Stimulated activated CD8-positive, alpha-beta memory T cell treated with anti-CD3 and anti-CD28 coated beads, Interleukin-7, amount 100 ng/mL, for 24 hours (primary cell): Measurements from ENCODE around the gene FYTTD1.

Source experiments
- DNase-seq: peaks from one replicate; pipeline ENCODE4 v3.0.0-alpha.2; 2020; ENCODE audit warnings: low read depth

Gene FYTTD1

DNA sequence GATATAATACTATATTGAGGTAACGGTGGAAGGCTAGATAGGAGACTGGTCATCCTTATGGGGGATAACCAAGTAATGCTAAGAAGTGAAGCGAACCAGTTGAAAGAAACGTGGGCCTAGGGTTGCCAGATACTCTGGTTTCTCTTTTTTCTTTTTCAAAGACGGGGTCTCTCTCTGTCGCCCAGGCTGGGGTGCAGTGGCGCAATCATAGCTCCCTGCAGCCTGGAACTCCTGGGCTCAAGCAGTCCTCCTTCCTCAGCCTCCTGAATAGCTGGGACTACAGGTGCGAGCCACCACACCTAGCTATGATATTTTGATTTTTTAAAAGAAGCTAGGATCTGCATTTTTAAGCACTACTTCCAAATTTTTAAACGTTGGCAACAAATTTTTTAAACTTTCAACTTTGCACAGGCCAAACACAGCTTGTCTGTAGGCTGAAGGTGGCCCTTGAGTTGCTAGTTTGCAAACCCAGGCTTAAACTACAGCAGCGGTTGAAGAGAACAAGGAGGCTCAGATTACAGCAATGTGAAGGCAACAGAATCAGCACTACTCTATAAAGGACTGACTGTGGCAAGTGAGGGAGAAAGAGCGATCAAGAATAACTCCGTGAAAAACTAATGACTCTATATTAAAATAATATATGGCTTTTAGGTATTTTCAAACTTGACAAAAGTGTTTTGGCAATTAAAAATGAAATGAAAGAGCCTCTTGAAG, 11.8 kb upstream of the FYTTD1 start:
- DNase-seq = no peak

DNA sequence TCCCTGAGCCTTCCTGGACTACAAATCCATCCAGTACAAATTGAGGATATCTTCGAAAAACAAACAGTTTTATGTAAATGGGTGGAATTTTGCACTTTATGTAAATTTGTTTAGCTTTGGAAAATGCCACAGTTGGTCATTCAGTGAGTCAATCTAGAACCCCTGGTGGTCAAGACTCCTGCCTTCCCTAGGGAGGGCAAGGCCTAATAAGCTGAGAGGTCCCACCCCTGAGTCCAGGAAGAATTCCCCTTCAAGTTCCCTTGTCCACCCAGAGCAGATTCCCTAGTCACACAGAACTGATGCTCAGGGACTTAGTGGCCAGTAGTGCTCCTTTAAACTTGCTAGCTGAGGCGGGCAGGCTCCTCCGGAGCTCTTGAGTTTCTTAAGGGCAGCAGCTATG, 6.9 kb upstream of the FYTTD1 start:
- DNase-seq = no peak

DNA sequence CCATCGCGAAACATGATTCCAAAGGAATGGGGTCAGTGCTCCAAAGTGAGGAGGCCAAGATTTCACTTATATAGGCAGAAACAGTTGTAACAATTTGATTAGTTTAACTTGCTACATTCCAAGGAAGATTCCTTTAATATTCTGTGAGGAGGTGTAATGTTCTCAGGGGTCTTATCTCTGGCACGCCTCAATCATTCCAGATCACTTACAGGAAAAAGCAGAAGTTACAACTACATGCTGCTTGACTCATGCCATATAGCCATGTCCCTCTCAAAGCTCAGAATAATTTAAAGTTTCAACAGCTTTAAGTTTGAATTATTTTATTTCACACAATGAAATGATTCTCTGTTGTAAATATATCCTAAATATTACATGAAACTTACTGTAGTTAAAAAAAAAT, 3.5 kb upstream of the FYTTD1 start:
- DNase-seq = no peak

DNA sequence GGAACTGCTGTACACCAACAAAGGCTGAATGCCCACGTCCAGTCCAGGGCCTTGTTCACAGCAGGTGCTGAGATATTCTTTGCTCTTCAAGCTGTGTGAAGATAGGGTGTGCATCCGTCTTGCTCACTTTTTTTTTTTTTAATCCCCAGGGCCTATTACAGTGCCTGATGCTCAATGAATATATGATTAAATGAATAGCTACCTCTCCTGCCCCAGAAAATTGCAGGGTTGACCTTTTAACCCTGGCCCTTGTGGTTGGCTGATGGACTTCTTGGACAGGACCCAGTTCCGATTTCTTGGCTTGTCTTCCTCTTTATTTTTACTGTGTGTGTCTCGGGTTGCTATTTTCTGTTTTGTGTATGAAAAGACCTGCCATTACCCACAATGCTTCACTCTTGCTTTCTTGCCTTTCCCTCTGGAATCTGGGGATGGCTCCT, 2.9 kb upstream of the FYTTD1 start:
- no peak for DNase-seq

DNA sequence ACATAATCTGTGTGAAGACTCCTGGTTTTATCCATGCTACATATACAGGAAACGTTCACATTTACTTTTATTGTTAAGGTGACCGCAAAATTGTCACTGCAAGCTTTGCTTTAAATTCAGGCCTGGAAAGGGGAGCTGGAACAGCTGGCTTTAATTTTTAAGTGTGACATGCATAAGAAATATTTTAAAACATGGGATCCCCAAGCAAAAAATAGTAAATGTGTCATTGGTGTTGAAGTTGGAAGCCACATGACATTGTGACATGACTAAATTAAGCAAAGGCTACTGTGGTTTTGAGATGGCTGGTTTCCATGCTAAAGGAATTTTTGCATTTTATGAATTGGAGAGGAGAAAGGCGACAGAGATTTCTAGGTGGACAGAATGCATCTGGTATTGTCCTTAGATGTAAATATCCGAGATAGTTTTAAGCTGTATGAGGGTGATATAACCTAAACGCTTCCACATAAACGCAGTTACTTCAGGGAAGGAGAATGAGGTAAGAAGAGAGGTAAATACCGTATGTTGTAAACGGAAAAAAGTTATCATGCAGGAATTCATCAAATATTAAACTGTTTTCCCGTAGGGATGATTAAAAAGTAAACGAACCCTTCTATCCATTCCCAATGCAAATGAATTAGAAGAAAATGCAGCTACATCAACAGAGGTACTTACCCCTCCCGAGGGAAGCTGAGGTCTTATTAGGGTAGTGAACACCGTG, 927 bp upstream of the FYTTD1 start:
- no peak for DNase-seq

DNA sequence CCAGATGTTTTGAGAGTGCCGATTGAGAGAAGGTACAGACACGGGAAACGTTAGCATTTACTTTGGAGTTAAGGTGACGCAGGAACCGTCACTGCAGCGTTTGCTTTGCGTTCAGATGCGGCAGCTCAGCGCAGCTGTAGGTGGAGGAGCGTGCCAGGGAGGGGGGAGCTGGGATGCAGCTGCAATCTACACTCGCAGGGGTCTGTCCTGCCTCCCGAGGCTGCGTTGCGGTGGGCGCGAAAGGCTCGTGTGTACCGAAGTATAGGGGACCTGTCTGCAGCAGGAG, 425 bp upstream of the FYTTD1 start:
- peak; percentile 17 for DNase-seq

DNA sequence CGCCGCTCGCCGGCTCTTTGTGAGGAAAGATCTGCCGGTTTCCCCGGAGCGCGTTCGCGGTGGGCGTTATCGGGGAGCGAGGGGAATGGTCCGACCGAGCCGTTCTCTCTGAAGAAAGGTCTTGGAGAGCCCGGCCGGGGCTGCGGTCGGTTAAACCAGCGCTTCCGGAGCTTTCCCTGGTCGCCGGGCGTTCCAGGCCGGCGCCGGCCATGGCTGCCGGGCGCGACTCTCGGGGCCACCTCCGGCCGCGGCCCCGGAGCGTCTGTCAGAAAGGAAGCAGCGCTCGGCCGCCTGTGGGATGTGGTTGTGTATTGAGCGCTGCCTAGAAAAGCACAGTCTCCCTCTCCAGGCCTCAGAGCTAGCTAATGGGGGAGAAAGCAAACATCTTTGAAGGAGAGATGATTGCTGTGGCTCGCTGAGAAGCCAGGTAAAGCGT, 731 bp downstream of the FYTTD1 start:
- peak; percentile 13 for DNase-seq

DNA sequence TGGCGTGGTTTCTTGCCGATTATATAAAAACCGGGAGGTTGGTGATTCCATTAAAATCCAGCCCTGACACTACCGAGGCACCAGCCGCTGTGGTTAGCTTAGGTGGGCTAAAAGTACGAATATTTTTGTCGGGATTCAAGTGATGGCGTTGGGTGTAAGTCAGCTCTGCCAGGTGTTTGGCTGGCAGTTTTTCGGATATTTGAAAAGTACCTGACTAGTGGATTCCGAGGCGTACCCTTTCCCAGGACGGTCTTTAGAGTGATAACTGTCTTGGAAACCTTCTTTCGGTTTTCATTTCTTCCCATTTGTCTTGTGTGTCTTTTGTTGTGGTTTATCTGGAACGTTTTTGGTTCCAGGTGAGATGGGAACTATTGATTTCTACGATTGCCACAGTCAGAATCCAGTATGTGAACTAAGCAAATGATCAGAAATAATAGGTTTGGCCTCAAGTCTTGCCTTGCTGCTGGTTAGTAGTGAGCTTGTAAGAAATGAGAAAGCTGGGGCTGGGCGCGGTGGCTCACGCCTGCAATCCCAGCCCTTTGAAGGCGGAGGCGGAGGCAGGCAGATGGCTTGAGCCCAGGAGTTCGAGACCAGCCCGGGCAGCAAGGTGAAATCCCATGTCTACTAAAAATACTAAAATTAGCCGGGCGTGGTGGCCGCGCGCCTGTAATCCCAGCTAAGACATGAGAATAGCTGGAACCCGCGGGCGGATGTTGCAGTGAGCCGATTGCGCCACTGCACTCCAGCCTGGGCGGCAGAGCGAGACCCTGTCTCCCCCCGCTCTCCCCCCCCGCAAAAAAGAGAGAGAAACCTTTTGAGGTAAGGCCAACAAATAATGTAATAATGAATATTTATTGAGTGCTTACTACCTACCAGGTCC, 1.4 kb downstream of the FYTTD1 start:
- DNase-seq = no peak

DNA sequence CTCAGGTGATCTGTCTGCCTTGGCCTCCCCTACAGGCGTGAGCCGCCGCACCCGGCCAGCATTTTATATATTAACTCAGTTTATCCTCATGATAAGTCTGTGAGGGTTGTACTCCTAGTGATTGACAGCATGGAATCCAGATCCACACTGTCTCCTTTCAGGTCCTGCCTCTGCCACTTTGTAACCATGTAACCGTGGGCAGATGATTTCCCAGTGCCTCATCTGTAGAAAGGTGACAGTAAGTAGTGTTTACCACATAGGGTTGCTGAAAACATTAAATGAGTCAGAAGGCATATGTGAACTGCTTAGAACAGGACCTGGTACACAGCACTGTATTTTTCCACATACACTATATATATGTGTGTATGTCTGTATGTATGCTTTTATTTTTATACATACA, 2.4 kb downstream of the FYTTD1 start:
- no peak for DNase-seq

DNA sequence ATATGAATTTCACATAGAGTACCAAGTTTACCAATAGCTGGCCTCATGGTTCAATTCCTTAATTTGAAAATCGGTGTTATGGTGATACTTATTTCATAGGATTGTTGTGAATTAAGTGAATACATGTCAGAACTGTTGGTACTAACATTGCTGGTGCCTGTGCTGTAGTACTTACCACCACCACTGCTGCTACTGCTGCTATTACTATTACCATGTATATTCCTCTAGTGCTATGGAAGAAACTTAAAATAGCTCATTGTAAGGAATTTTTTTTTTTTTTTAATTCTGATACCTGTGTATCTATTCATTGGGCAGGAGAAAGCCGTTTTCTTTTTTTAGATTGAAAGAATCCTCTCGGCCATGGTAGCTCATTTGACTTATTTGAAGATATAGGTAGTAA, 3.6 kb downstream of the FYTTD1 start:
- DNase-seq = no peak

DNA sequence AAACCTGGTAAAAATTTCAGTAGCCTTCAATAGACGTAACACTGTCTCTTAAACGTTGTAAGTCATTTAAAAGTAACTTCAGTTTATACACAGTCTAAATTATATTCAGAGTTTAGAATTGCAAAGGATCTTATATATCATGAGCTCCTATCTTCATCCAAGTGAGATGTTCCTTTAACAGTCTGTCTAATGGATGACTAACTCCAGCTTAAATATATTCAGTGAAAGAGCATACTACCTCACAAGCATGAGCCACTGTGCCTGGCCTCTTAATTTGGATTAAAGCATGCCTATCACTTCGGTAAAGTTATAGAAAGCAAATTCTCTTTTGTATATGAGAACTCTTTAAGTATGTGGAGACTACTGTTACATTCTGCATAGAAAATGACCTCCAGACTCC, 7.0 kb downstream of the FYTTD1 start:
- no peak for DNase-seq

DNA sequence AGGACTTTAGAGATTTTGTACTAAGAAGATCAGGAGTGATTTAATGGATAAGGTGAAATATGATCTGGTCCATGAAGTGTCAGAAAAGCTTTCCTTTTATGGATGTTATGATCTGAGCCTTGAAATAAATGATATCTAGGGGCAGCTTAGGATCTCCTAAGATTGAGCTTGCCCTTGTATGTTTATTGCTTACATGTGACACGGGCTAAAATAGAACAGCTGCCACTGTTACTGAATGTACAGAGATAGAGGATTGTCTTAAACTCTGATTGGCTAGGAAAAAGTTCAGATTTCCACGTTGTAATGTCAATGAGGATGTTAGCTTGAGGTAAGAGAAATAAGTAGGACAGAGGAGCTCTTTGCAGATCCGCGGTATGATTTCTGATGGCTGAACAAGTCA, 8.8 kb downstream of the FYTTD1 start:
- DNase-seq = no peak

DNA sequence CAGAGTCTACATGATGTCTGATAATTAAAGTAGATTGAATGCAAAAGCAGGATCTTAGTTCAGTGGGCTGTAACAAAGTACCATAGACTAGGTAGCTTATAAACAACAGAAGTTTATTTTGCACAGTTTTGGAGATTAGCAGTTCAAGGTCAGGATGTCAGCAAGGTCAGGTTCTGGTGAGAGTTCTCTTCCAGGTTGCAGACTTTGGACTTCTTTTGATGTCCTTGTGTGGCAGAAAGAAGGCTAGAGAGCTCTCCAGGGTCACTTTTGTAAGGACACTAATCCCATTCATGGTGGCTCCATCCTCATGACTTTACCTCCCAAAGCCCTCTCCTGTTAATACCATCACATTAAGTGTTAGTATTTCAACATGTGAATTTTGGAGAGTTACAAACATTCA, 12.1 kb downstream of the FYTTD1 start:
- DNase-seq = no peak

DNA sequence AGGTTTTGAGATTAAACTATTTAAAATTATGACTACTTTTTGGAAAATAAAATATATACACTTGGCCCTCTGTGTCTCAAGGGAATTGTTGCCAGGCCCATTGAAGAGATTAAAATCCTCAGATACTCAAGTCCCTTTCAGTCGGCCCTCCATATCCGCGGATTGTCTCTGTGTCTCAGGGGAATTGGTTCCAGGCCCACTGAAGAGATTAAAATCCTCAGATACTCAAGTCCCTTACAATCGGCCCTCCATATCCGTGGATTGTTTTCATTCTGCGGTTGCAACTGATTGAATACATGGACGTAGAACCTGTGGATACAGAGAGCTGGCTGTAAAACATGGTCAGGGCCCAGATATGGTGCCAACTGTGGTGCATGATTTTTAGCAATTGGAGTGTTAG, 25.6 kb downstream of the FYTTD1 start:
- DNase-seq = no peak

DNA sequence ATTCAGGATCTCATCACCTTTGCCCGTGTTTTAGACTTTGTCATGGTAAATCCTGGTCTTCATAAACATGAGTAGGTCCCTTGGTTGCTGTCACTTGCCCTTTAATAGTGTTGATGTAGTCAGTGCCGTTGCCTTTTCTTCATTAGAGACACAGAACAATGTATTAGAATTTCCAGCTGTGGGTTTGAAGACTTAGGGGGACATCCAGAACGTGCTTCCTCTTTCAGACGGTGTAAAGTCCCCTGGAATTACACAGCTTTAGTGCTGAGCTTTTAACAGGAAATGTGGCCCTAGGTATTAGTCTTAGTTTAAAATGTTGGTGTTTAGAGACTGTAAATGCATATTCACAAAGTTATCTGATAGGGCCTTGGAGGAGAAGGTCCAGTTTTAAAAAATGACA, 32.5 kb downstream of the FYTTD1 start:
- no peak for DNase-seq

DNA sequence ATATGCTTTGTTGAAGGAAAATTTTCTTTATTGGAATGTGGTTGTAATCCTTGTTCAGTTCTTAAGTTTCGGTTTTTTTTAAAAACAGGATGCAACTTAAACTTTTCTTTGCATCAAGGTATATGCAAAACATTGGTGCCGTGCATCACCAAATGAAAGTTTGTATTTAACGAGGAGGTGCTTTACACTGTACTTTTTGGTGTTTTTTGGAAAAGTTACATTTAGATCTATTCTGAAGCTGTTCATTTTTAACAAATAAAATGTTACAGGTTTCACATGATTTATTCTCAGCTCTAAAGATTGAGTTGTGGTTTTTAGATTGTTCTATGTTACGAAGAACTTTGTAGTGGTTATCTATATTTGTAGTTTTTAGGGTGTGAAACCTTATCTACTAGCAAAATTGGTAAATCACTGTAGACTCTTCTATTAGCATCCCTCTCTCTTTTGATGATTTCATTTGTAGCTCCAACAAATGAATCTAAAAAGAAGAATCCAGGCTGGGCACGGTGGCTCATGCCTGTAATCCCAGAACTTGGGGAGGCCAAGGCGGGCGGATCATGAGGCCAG, 34.4 kb downstream of the FYTTD1 start:
- no peak for DNase-seq

DNA sequence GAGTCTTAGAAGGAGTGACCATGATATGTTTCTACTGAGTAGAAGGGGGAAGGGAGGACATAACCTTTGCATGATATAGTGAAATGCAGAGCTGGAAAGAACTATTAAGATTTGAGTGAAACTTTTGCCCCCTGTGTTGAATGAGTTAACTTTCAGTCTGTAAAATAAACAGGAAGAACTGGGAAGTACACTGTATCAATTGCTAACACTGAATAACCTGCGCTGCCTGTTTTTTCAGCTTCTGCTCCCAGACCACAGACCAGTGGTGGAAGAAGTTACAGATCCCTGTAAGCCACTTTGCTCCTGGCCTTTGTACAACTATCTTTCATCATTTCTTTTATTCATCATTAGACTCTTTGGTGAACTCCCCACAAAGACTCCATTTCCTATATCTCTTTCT, 37.7 kb downstream of the FYTTD1 start:
- DNase-seq = no peak

DNA sequence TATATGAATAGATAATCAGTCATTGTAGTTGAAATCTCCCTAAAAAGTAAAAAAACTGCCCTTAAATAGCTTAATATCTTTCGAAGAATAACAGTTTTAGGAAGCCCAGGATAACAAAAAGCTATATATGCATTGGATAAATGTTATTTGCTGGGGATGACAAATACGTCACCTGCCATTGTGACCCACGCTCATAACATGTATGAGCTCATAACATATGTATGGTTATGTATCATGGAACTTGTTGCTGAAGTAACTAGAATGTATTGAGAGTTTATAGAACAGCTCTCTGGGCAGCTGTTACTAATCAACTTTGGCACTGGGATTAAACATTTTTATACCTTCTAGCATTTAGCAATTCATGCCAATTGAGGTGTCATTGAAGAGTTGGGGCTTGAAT, 39.6 kb downstream of the FYTTD1 start:
- no peak for DNase-seq

DNA sequence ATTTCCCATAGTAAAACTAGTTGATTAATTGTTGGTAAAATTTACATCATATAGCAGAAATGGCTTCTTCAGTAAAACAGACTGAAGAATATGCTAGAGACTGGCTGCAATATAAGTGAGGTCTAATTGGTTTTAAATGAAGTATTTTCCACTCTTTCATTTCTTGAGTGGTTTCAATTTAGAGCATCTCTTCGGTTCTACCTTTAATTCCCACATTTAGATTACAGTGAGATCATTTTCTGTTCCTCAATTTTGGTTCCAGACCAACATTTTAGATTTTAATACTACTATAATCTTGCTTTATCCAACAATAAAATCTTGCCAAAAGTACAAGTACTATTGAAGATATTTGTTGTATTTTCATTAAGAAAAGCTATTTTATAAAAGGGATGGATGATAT, 40.4 kb downstream of the FYTTD1 start:
- no peak for DNase-seq

DNA sequence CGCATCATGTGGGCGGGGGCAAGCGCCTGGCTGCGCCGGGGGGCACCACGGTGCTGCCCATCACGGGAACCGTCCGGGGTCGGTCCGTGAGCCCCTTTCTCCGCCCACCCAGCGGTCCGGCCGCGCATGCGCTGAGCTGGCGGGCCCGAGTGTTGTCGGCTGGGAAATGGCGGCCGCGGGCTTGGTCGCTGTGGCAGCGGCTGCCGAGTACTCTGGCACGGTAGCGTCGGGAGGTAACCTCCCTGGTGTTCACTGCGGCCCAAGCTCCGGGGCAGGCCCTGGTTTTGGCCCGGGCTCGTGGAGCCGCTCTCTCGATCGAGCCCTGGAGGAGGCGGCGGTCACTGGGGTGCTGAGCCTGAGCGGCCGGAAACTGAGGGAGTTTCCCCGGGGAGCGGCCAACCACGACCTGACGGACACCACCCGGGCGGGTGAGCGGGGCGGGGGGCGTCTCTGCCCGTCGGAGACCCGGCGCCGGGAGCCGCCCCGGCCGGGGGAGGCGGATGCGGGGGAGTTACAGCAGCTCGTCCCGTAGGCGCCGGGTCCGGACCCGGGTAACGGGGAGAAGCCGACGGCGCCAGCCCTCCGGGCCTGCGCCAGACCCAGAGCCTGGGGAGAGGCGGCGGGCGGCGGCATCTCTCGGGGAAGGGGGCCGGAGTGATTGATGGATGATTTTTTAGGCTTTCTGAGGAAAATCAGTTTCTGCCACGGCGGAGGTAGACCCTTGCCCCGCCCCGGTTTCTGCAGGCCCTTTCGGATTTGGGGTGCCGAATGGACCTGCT, 41.6 kb downstream of the FYTTD1 start, which contains the start of gene LRCH3:
Gene LRCH3, plus strand, starts transcription at position 142 of the 779 bp plus-strand sequence. Its CDS starts 25 bp downstream, at position 167.
- DNase-seq = peak; percentile 63

DNA sequence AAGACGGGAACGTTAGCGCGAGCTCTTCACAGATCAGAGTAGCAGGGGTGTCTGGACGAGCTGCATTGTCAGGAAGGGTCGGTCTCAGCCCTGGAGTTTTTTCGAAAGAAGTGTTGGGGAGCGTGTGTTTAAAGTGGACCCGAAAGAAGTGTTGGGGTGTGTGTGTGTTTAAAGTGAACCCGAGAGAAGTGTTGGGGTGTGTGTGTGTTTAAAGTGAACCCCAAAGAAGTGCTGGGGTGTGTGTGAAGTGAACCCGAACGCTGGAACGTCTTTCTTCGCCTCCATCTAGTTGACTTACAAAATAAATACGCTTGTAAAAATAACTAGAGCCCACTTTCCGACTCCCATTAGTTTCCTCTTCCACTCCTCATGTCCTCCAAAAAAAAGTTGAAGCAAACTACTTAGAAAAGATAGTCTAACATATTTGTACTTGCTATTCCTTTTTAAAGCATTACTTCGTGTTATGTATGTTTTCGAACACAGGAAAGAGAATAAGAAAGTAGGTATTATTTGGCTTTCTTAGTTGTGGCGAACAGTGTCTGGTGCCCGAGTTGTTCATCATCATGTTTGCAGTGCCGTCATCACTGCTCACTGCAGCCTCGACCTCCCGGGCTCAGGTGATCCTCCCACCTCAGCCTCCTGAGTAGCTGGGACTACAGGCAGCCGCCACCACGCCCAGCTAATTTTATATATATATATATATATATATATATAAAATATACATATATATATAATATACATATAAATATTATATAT, 42.4 kb downstream of the FYTTD1 start:
- no peak for DNase-seq
